Measurements from ENCODE around the gene CSTPP1. TPM values are rescaled to one million over a fixed set of nuclear protein-coding genes. Genes with fewer than 3 reads are reported as not detected.

CSTPP1 gene
- total RNA-seq, 1 donor from 2014 or later = 29.6 TPM

- no peaks in the 10 kb centered on the region for H3K27me3 Mint-ChIP-seq (ENCODE audit: low read depth, unreplicated experiment)
- H3K36me3 Mint-ChIP-seq (ENCODE audit: low read depth, unreplicated experiment) = peaks cover 1% of the 10 kb centered on the region
- FAIRE-seq = no peak
- Histone ChIP-seq H3K36me3 (ENCODE audit: insufficient read depth, low read length) (no peaks in the 10 kb centered on the region), H4K20me1 (ENCODE audit: insufficient read depth, low read length) (peaks cover 3% of the 10 kb centered on the region), H3K79me2 (ENCODE audit: insufficient read depth, low read length) (no peaks in the 10 kb centered on the region), H3K4me3 (ENCODE audit: insufficient read depth, low read depth, low read length) (no peak overlapping the region), H2AFZ (ENCODE audit: low read depth, low read length) (no peak overlapping the region), H3K9ac (ENCODE audit: low read length) (no peak overlapping the region), H3K27me3 (ENCODE audit: insufficient read depth, low read length) (no peaks in the 10 kb centered on the region), H3K27ac (ENCODE audit: low read depth, low read length) (no peak overlapping the region), H3K4me1 (ENCODE audit: insufficient read depth, low read length) (no peaks in the 10 kb centered on the region), H3K4me2 (ENCODE audit: low read length) (no peak overlapping the region), H3K9me3 (ENCODE audit: insufficient read depth, low read depth, low read length) (no peaks in the 10 kb centered on the region)
- no peaks in the 10 kb centered on the region for H3K9me3 Mint-ChIP-seq (ENCODE audit: unreplicated experiment)
- no peak for TF ChIP-seq EZH2 (IDR thresholded peaks at IDR 0.05; ENCODE audit: insufficient read depth, low read length)
- TF ChIP-seq CTCF (IDR thresholded peaks at IDR 0.05; ENCODE audit: insufficient read depth, low read depth, low read length) = no peak
- H3K27ac Mint-ChIP-seq (ENCODE audit: unreplicated experiment) = no peak overlapping the region
- DNase-seq (ENCODE audit: low read depth) = no peak
- no peak overlapping the region for H3K4me3 Mint-ChIP-seq (ENCODE audit: unreplicated experiment)
- peaks cover 14% of the 10 kb centered on the region for H3K4me1 Mint-ChIP-seq (ENCODE audit: low read depth, unreplicated experiment)
These were observed 130.8 kb downstream of the CSTPP1 start for GRCh38 chr11:47067401-47067800.

GRCh38 chr11:47070769-47071168, 134.2 kb downstream of the CSTPP1 start:
- Histone ChIP-seq H3K9me3 (ENCODE audit: insufficient read depth, low read depth, low read length) (no peaks in the 10 kb centered on the region), H3K36me3 (ENCODE audit: insufficient read depth, low read length) (no peaks in the 10 kb centered on the region), H2AFZ (ENCODE audit: low read depth, low read length) (no peak overlapping the region), H3K27ac (ENCODE audit: low read depth, low read length) (no peak overlapping the region), H3K4me1 (ENCODE audit: insufficient read depth, low read length) (no peaks in the 10 kb centered on the region), H3K27me3 (ENCODE audit: insufficient read depth, low read length) (no peaks in the 10 kb centered on the region), H3K4me3 (ENCODE audit: insufficient read depth, low read depth, low read length) (no peak overlapping the region), H3K4me2 (ENCODE audit: low read length) (no peak overlapping the region), H3K9ac (ENCODE audit: low read length) (no peak overlapping the region), H4K20me1 (ENCODE audit: insufficient read depth, low read length) (peaks cover 3% of the 10 kb centered on the region), H3K79me2 (ENCODE audit: insufficient read depth, low read length) (no peaks in the 10 kb centered on the region)
- Mint-ChIP-seq H3K4me1 (ENCODE audit: low read depth, unreplicated experiment) (peaks cover 14% of the 10 kb centered on the region), H3K27ac (ENCODE audit: unreplicated experiment) (peak overlapping the region; percentile 8), H3K4me3 (ENCODE audit: unreplicated experiment) (no peak overlapping the region), H3K9me3 (ENCODE audit: unreplicated experiment) (no peaks in the 10 kb centered on the region), H3K27me3 (ENCODE audit: low read depth, unreplicated experiment) (no peaks in the 10 kb centered on the region), H3K36me3 (ENCODE audit: low read depth, unreplicated experiment) (no peaks in the 10 kb centered on the region)
- DNase-seq (ENCODE audit: low read depth) (no peak), FAIRE-seq (no peak)
- TF ChIP-seq CTCF (IDR thresholded peaks at IDR 0.05; ENCODE audit: insufficient read depth, low read depth, low read length) (no peak), EZH2 (IDR thresholded peaks at IDR 0.05; ENCODE audit: insufficient read depth, low read length) (no peak)

GRCh38 chr11:47071341-47071740, 134.8 kb downstream of the CSTPP1 start:
- Histone ChIP-seq H2AFZ (ENCODE audit: low read depth, low read length) (no peak overlapping the region), H3K4me1 (ENCODE audit: insufficient read depth, low read length) (no peaks in the 10 kb centered on the region), H4K20me1 (ENCODE audit: insufficient read depth, low read length) (no peaks in the 10 kb centered on the region), H3K79me2 (ENCODE audit: insufficient read depth, low read length) (no peaks in the 10 kb centered on the region), H3K4me2 (ENCODE audit: low read length) (no peak overlapping the region), H3K27ac (ENCODE audit: low read depth, low read length) (no peak overlapping the region), H3K9ac (ENCODE audit: low read length) (no peak overlapping the region), H3K4me3 (ENCODE audit: insufficient read depth, low read depth, low read length) (no peak overlapping the region), H3K9me3 (ENCODE audit: insufficient read depth, low read depth, low read length) (no peaks in the 10 kb centered on the region), H3K36me3 (ENCODE audit: insufficient read depth, low read length) (no peaks in the 10 kb centered on the region), H3K27me3 (ENCODE audit: insufficient read depth, low read length) (no peaks in the 10 kb centered on the region)
- H3K27me3 Mint-ChIP-seq (ENCODE audit: low read depth, unreplicated experiment) = no peaks in the 10 kb centered on the region
- no peak for FAIRE-seq
- no peak overlapping the region for H3K27ac Mint-ChIP-seq (ENCODE audit: unreplicated experiment)
- H3K4me3 Mint-ChIP-seq (ENCODE audit: unreplicated experiment) = no peak overlapping the region
- TF ChIP-seq EZH2 (IDR thresholded peaks at IDR 0.05; ENCODE audit: insufficient read depth, low read length) (no peak), CTCF (IDR thresholded peaks at IDR 0.05; ENCODE audit: insufficient read depth, low read depth, low read length) (no peak)
- no peaks in the 10 kb centered on the region for H3K36me3 Mint-ChIP-seq (ENCODE audit: low read depth, unreplicated experiment)
- H3K4me1 Mint-ChIP-seq (ENCODE audit: low read depth, unreplicated experiment) = peaks cover 14% of the 10 kb centered on the region
- no peaks in the 10 kb centered on the region for H3K9me3 Mint-ChIP-seq (ENCODE audit: unreplicated experiment)
- no peak for DNase-seq (ENCODE audit: low read depth)
